ENCODE results near the gene ASTN1.

Gene ASTN1

GRCh38 chr1:176837708-176838107, 326.8 kb downstream of the ASTN1 start:
- H3K27ac ChIP-seq (ENCODE audit: low read depth, low read length, severe bottlenecking) = no peak overlapping the region
- H3K4me1 ChIP-seq (ENCODE audit: control insufficient read depth, insufficient read depth, low read length, poor library complexity, severe bottlenecking) = no peaks in the 10 kb centered on the region
- H3K36me3 ChIP-seq (ENCODE audit: control insufficient read depth, insufficient read depth, low read length) = no peaks in the 10 kb centered on the region
- H3K4me3 ChIP-seq (ENCODE audit: extremely low read depth, insufficient read depth, low read length, poor library complexity, severe bottlenecking) = no peak overlapping the region
- no CpG with 5 or more reads among the region's 2 CpGs for WGBS, 2 experiments (ENCODE audit: insufficient coverage in 2 of 2)
- no peaks in the 10 kb centered on the region for H3K9me3 ChIP-seq (ENCODE audit: control insufficient read depth, low read length)

- WGBS, 2 experiments (ENCODE audit: insufficient coverage in 2 of 2) = 65 to 87% methylated on average over 2 of the region's 2 CpGs
- no peak overlapping the region for H3K4me3 ChIP-seq (ENCODE audit: extremely low read depth, insufficient read depth, low read length, poor library complexity, severe bottlenecking)
- no peak overlapping the region for H3K27ac ChIP-seq (ENCODE audit: low read depth, low read length, severe bottlenecking)
- no peaks in the 10 kb centered on the region for H3K36me3 ChIP-seq (ENCODE audit: control insufficient read depth, insufficient read depth, low read length)
- H3K4me1 ChIP-seq (ENCODE audit: control insufficient read depth, insufficient read depth, low read length, poor library complexity, severe bottlenecking) = no peaks in the 10 kb centered on the region
- H3K9me3 ChIP-seq (ENCODE audit: control insufficient read depth, low read length) = no peaks in the 10 kb centered on the region
Observed at GRCh38 chr1:176831150-176831549, 333.4 kb downstream of the ASTN1 start.

GRCh38 chr1:176829261-176829660, 335.3 kb downstream of the ASTN1 start:
- Histone ChIP-seq H3K27ac (ENCODE audit: low read depth, low read length, severe bottlenecking) (no peak overlapping the region), H3K9me3 (ENCODE audit: control insufficient read depth, low read length) (no peaks in the 10 kb centered on the region), H3K36me3 (ENCODE audit: control insufficient read depth, insufficient read depth, low read length) (no peaks in the 10 kb centered on the region), H3K4me1 (ENCODE audit: control insufficient read depth, insufficient read depth, low read length, poor library complexity, severe bottlenecking) (no peaks in the 10 kb centered on the region), H3K4me3 (ENCODE audit: extremely low read depth, insufficient read depth, low read length, poor library complexity, severe bottlenecking) (no peak overlapping the region)
- 87 to 99% methylated on average over 5 to 6 of the region's 8 CpGs for WGBS, 2 experiments (ENCODE audit: insufficient coverage in 2 of 2)

- Histone ChIP-seq H3K9me3 (ENCODE audit: control insufficient read depth, low read length) (no peaks in the 10 kb centered on the region), H3K36me3 (ENCODE audit: control insufficient read depth, insufficient read depth, low read length) (no peaks in the 10 kb centered on the region)
- WGBS, 2 experiments (ENCODE audit: insufficient coverage in 2 of 2) = 71 to 100% methylated on average over 1 of the region's 1 CpG
Observed at GRCh38 chr1:176826265-176826664, 338.2 kb downstream of the ASTN1 start.

GRCh38 chr1:176820391-176821031, 344.0 kb downstream of the ASTN1 start:
- 91 to 95% methylated on average over 4 to 5 of the region's 5 CpGs for WGBS, 2 experiments (ENCODE audit: insufficient coverage in 2 of 2)
- no peaks in the 10 kb centered on the region for H3K36me3 ChIP-seq (ENCODE audit: control insufficient read depth, insufficient read depth, low read length)
- no peaks in the 10 kb centered on the region for H3K4me1 ChIP-seq (ENCODE audit: control insufficient read depth, insufficient read depth, low read length, poor library complexity, severe bottlenecking)
- H3K9me3 ChIP-seq (ENCODE audit: control insufficient read depth, low read length) = no peaks in the 10 kb centered on the region
- H3K4me3 ChIP-seq (ENCODE audit: extremely low read depth, insufficient read depth, low read length, poor library complexity, severe bottlenecking) = no peak overlapping the region
- no peak overlapping the region for H3K27ac ChIP-seq (ENCODE audit: low read depth, low read length, severe bottlenecking)

More at GRCh38 chr1:176826265-176826664, 338.2 kb downstream of the ASTN1 start:
- Histone ChIP-seq H3K4me1 (ENCODE audit: control insufficient read depth, insufficient read depth, low read length, poor library complexity, severe bottlenecking) (no peaks in the 10 kb centered on the region), H3K4me3 (ENCODE audit: extremely low read depth, insufficient read depth, low read length, poor library complexity, severe bottlenecking) (no peak overlapping the region), H3K27ac (ENCODE audit: low read depth, low read length, severe bottlenecking) (no peak overlapping the region)

GRCh38 chr1:176816232-176816631, 348.3 kb downstream of the ASTN1 start:
- H3K36me3 ChIP-seq (ENCODE audit: control insufficient read depth, insufficient read depth, low read length) = no peaks in the 10 kb centered on the region
- WGBS, 2 experiments (ENCODE audit: insufficient coverage in 2 of 2) = no CpG with 5 or more reads among the region's 3 CpGs
- H3K4me1 ChIP-seq (ENCODE audit: control insufficient read depth, insufficient read depth, low read length, poor library complexity, severe bottlenecking) = peaks cover 4% of the 10 kb centered on the region
- H3K27ac ChIP-seq (ENCODE audit: low read depth, low read length, severe bottlenecking) = no peak overlapping the region
- no peaks in the 10 kb centered on the region for H3K9me3 ChIP-seq (ENCODE audit: control insufficient read depth, low read length)
- no peak overlapping the region for H3K4me3 ChIP-seq (ENCODE audit: extremely low read depth, insufficient read depth, low read length, poor library complexity, severe bottlenecking)

- H3K36me3 ChIP-seq (ENCODE audit: control insufficient read depth, insufficient read depth, low read length) = no peaks in the 10 kb centered on the region
- H3K4me1 ChIP-seq (ENCODE audit: control insufficient read depth, insufficient read depth, low read length, poor library complexity, severe bottlenecking) = peaks cover 4% of the 10 kb centered on the region
- 86 to 87% methylated on average over 5 of the region's 6 CpGs for WGBS, 2 experiments (ENCODE audit: insufficient coverage in 2 of 2)
- H3K4me3 ChIP-seq (ENCODE audit: extremely low read depth, insufficient read depth, low read length, poor library complexity, severe bottlenecking) = no peak overlapping the region
- no peak overlapping the region for H3K27ac ChIP-seq (ENCODE audit: low read depth, low read length, severe bottlenecking)
- no peaks in the 10 kb centered on the region for H3K9me3 ChIP-seq (ENCODE audit: control insufficient read depth, low read length)
Observed at GRCh38 chr1:176815621-176816020, 348.9 kb downstream of the ASTN1 start.

GRCh38 chr1:176811511-176812288, 352.8 kb downstream of the ASTN1 start:
- peaks cover 4% of the 10 kb centered on the region for H3K4me1 ChIP-seq (ENCODE audit: control insufficient read depth, insufficient read depth, low read length, poor library complexity, severe bottlenecking)
- no peak overlapping the region for H3K27ac ChIP-seq (ENCODE audit: low read depth, low read length, severe bottlenecking)
- H3K4me3 ChIP-seq (ENCODE audit: extremely low read depth, insufficient read depth, low read length, poor library complexity, severe bottlenecking) = no peak overlapping the region
- 43 to 49% methylated on average over 4 of the region's 4 CpGs for WGBS, 2 experiments (ENCODE audit: insufficient coverage in 2 of 2)
- no peaks in the 10 kb centered on the region for H3K36me3 ChIP-seq (ENCODE audit: control insufficient read depth, insufficient read depth, low read length)
- H3K9me3 ChIP-seq (ENCODE audit: control insufficient read depth, low read length) = no peaks in the 10 kb centered on the region

- 95 to 100% methylated on average over 1 to 2 of the region's 2 CpGs for WGBS, 2 experiments (ENCODE audit: insufficient coverage in 2 of 2)
- Histone ChIP-seq H3K4me3 (ENCODE audit: extremely low read depth, insufficient read depth, low read length, poor library complexity, severe bottlenecking) (no peak overlapping the region), H3K9me3 (ENCODE audit: control insufficient read depth, low read length) (no peaks in the 10 kb centered on the region), H3K36me3 (ENCODE audit: control insufficient read depth, insufficient read depth, low read length) (no peaks in the 10 kb centered on the region), H3K4me1 (ENCODE audit: control insufficient read depth, insufficient read depth, low read length, poor library complexity, severe bottlenecking) (peaks cover 4% of the 10 kb centered on the region), H3K27ac (ENCODE audit: low read depth, low read length, severe bottlenecking) (no peak overlapping the region)
Observed at GRCh38 chr1:176809292-176809691, 355.2 kb downstream of the ASTN1 start.

Measured in mesodermal cell (in vitro differentiated cells).